K562 (cell line): ENCODE data around the gene MKRN1. TPM values are rescaled to one million over a fixed set of nuclear protein-coding genes. Genes with fewer than 3 reads are reported as not detected.
A peak's percentile ranks its signal among the peaks of the same experiment; 100 is the strongest.

Experiments
- ADNP ChIP-seq: fragments of 200-800 bp; sonication (Bioruptor generic); IDR thresholded peaks from 2 replicates; pipeline ENCODE4 v1.6.1; 2016; ENCODE audit warnings: missing genetic modification characterization, missing compliant biosample characterization
- CHD4 ChIP-seq: fragments of 200-600 bp; sonication (generic); IDR thresholded peaks from 3 replicates; pipeline ENCODE4 v1.6.1; 2012; ENCODE audit warnings: low read depth, mild to moderate bottlenecking, mixed read lengths, low read length, inconsistent platforms; ENCODE audit not compliant: insufficient read depth, insufficient replicate concordance, poor library complexity, severe bottlenecking
- FOXJ2 ChIP-seq: fragments of 200-800 bp; sonication (Bioruptor generic); IDR thresholded peaks from 2 replicates; pipeline ENCODE4 v1.6.1; 2016; ENCODE audit warnings: missing genetic modification characterization, missing compliant biosample characterization
- KDM1A ChIP-seq, 2 experiments: fragments of 450-650 bp; IDR thresholded peaks; 2 replicates each; pipeline ENCODE4 v1.6.1; 2016; ENCODE audit warnings: mild to moderate bottlenecking in 2 of 2
- L3MBTL2 ChIP-seq: fragments of 450-650 bp; IDR thresholded peaks from 2 replicates; pipeline ENCODE4 v1.6.1; 2016; ENCODE audit warnings: mild to moderate bottlenecking, moderate library complexity
- LCOR ChIP-seq: sonication (generic); formaldehyde crosslinking; IDR thresholded peaks from 2 replicates; pipeline ENCODE4 v1.8.0; 2022; ENCODE audit warnings: mild to moderate bottlenecking, missing genetic modification reagents
- TAF1 ChIP-seq: IDR thresholded peaks from 2 replicates; pipeline ENCODE4 v1.6.1; 2011; ENCODE audit warnings: mild to moderate bottlenecking, low read length, moderate library complexity; ENCODE audit not compliant: insufficient read depth, control insufficient read depth, severe bottlenecking; ENCODE audit errors: extremely low read depth
- TGIF2 ChIP-seq: sonication (generic); formaldehyde crosslinking; IDR thresholded peaks from 2 replicates; pipeline ENCODE4 v1.8.1; 2022; ENCODE audit warnings: mild to moderate bottlenecking, missing genetic modification reagents, moderate library complexity
- YY1 ChIP-seq, 3 experiments: IDR thresholded peaks; 2 replicates each; pipeline ENCODE4 v1.6.1; 2011; ENCODE audit warnings: low read length in 2 of 3, mild to moderate bottlenecking in 2 of 3, moderate library complexity in 2 of 3, borderline replicate concordance in 1 of 3, control low read depth in 1 of 3, low read depth in 1 of 3; ENCODE audit not compliant: insufficient read depth in 3 of 3, insufficient replicate concordance in 2 of 3, control insufficient read depth in 1 of 3, insufficient read length in 1 of 3; ENCODE audit errors: extremely low read depth in 1 of 3
- polyA plus RNA-seq, 8 experiments: library from polyadenylated mRNA; depleted of rRNA in 4 of 8; stranded (reverse) in 5 of 8; unstranded in 3 of 8; fragments of >200 nt; fragmentation: Nextera tagmentation in 2 of 8; fragmentation: Illumina TruSeq in 1 of 8; extraction: Ambion mirVana in 2 of 8; extraction: Trizol in 1 of 8; gene quantifications; 2 replicates each; pipeline versions ENCODE4 v1.2.1 to v1.2.3, GENCODE V29; 2011 to 2014; ENCODE audit warnings: inconsistent platforms in 1 of 8, missing spikeins in 1 of 8
- total RNA-seq, 7 experiments: library from RNA; depleted of rRNA in 6 of 7; stranded (reverse); fragments of >200 nt in 6 of 7; fragmentation: Illumina TruSeq in 2 of 7; extraction: Trizol in 2 of 7; gene quantifications; 2 replicates each; pipeline versions ENCODE4 v1.2.1 to v1.2.3, GENCODE V29; 2011 to 2021; ENCODE audit warnings: low replicate concordance in 1 of 7
- TF ChIP-seq, protein P1 (sequence below): fragments of 450-650 bp; IDR thresholded peaks from 2 replicates; pipeline ENCODE4 v1.7.1; 2018; ENCODE audit warnings: mild to moderate bottlenecking, low read depth; ENCODE audit not compliant: partially characterized antibody
- TF ChIP-seq, protein P2 (sequence below): fragments of 450-650 bp; IDR thresholded peaks from 2 replicates; pipeline ENCODE4 v1.6.1; 2014; ENCODE audit warnings: low read depth, mild to moderate bottlenecking, moderate library complexity, borderline replicate concordance
- TF ChIP-seq, protein P3 (sequence below), 2 experiments: fragments of 450-650 bp; conservative IDR thresholded peaks; 2 replicates each; pipeline ENCODE4 v1.6.1; 2017; ENCODE audit warnings: mild to moderate bottlenecking in 2 of 2, moderate library complexity in 2 of 2
- TF ChIP-seq, protein P4 (sequence below): fragments of 250-450 bp; sonication (Bioruptor Pico); IDR thresholded peaks from 2 replicates; pipeline ENCODE4 v1.4.0; 2020; ENCODE audit warnings: mild to moderate bottlenecking
- TF ChIP-seq, protein P5 (sequence below), 2 experiments: IDR thresholded peaks; 2 replicates each; pipeline ENCODE4 v1.6.1; 2011; ENCODE audit warnings: borderline replicate concordance in 1 of 2, control low read depth in 1 of 2, low read depth in 1 of 2, low read length in 1 of 2, mild to moderate bottlenecking in 1 of 2, mixed read lengths in 1 of 2, moderate library complexity in 1 of 2; ENCODE audit not compliant: insufficient read depth in 1 of 2, insufficient read length in 1 of 2, poor library complexity in 1 of 2, severe bottlenecking in 1 of 2; ENCODE audit errors: extremely low read depth in 1 of 2
- TF ChIP-seq, protein P6 (sequence below): fragments of 250-450 bp; sonication (Bioruptor Pico); IDR thresholded peaks from 2 replicates; pipeline ENCODE4 v1.9.0; 2021; ENCODE audit warnings: mild to moderate bottlenecking

The MKRN1 gene
- total and polyA plus RNA-seq, 9 of the 15 experiments (the other 6 are each of a cell fraction or from before 2014, with no cell fraction given) = 30.5 to 90.3 (median 76.0) TPM

DNA sequence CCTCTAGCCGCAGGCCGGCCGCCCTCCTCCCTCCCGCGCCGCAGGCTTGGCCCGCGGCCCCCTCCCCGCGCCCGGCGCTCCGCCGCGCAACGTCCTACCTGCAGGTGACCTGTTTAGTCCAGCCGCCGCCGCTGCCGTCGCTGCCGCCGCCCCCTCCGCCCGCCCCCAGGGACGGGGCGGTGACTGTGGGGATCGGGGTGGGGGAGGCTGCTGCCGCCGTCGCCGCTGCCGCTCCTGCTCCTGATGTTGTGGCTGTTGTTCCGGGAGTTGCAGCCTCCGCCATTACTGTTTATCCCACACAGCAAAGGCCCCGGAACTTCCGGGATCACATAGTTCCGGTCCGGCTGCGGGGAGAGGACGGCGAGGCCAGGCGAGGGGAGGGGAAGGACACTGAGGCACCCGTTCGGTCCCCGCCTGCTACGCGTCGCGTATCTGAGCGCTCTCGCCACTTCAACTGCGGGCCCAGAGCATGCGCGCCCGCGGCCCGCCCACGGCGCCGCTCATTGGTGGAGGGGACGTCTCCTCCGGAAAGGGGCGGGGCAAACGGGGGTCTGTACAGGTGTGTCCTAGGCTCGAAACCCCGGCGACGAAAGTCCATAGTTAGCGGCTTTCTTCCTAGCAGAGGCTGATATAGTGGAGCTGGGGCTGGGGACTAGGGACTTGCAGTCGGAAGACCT is at the start of gene MKRN1 (continued):
- TF ChIP-seq, protein P1, sequence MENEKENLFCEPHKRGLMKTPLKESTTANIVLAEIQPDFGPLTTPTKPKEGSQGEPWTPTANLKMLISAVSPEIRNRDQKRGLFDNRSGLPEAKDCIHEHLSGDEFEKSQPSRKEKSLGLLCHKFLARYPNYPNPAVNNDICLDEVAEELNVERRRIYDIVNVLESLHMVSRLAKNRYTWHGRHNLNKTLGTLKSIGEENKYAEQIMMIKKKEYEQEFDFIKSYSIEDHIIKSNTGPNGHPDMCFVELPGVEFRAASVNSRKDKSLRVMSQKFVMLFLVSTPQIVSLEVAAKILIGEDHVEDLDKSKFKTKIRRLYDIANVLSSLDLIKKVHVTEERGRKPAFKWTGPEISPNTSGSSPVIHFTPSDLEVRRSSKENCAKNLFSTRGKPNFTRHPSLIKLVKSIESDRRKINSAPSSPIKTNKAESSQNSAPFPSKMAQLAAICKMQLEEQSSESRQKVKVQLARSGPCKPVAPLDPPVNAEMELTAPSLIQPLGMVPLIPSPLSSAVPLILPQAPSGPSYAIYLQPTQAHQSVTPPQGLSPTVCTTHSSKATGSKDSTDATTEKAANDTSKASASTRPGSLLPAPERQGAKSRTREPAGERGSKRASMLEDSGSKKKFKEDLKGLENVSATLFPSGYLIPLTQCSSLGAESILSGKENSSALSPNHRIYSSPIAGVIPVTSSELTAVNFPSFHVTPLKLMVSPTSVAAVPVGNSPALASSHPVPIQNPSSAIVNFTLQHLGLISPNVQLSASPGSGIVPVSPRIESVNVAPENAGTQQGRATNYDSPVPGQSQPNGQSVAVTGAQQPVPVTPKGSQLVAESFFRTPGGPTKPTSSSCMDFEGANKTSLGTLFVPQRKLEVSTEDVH = peak; percentile 93
- peak; percentile 79 for TF ChIP-seq FOXJ2 (tag)
- TF ChIP-seq TGIF2 (CRISPR knock-in tag) = peak; percentile 26; the same call in 1 of the 2 replicates
- TF ChIP-seq KDM1A (IDR thresholded peaks at IDR 0.05) = no peak
- TF ChIP-seq, protein P2, sequence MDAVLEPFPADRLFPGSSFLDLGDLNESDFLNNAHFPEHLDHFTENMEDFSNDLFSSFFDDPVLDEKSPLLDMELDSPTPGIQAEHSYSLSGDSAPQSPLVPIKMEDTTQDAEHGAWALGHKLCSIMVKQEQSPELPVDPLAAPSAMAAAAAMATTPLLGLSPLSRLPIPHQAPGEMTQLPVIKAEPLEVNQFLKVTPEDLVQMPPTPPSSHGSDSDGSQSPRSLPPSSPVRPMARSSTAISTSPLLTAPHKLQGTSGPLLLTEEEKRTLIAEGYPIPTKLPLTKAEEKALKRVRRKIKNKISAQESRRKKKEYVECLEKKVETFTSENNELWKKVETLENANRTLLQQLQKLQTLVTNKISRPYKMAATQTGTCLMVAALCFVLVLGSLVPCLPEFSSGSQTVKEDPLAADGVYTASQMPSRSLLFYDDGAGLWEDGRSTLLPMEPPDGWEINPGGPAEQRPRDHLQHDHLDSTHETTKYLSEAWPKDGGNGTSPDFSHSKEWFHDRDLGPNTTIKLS = peak; percentile 80; the same call in 1 of the 2 replicates
- peak; percentile 98 for TF ChIP-seq L3MBTL2
- TF ChIP-seq TAF1 = peak; percentile 97
- peak; percentile 87 for TF ChIP-seq CHD4
- no peak for TF ChIP-seq LCOR (CRISPR knock-in tag)
- TF ChIP-seq YY1 (IDR thresholded peaks at IDR 0.05; ENCODE audit: borderline replicate concordance in 1 of 3, control insufficient read depth in 1 of 3, extremely low read depth in 1 of 3, insufficient read depth in 3 of 3, insufficient read length in 1 of 3, insufficient replicate concordance in 2 of 3, low read depth in 1 of 3, low read length in 2 of 3) = peak; percentile 82 to 95 (median 94)
- TF ChIP-seq, protein P3, sequence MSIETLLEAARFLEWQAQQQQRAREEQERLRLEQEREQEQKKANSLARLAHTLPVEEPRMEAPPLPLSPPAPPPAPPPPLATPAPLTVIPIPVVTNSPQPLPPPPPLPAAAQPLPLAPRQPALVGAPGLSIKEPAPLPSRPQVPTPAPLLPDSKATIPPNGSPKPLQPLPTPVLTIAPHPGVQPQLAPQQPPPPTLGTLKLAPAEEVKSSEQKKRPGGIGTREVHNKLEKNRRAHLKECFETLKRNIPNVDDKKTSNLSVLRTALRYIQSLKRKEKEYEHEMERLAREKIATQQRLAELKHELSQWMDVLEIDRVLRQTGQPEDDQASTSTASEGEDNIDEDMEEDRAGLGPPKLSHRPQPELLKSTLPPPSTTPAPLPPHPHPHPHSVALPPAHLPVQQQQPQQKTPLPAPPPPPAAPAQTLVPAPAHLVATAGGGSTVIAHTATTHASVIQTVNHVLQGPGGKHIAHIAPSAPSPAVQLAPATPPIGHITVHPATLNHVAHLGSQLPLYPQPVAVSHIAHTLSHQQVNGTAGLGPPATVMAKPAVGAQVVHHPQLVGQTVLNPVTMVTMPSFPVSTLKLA (conservative IDR thresholded peaks at IDR 0.05) = peak; percentile 76 to 90
- TF ChIP-seq, protein P4, sequence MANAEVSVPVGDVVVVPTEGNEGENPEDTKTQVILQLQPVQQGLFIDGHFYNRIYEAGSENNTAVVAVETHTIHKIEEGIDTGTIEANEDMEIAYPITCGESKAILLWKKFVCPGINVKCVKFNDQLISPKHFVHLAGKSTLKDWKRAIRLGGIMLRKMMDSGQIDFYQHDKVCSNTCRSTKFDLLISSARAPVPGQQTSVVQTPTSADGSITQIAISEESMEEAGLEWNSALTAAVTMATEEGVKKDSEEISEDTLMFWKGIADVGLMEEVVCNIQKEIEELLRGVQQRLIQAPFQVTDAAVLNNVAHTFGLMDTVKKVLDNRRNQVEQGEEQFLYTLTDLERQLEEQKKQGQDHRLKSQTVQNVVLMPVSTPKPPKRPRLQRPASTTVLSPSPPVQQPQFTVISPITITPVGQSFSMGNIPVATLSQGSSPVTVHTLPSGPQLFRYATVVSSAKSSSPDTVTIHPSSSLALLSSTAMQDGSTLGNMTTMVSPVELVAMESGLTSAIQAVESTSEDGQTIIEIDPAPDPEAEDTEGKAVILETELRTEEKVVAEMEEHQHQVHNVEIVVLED (CRISPR knock-in tag) = 0 out of 2 replicates have a peak, but pooled peaks have one; percentile 57
- TF ChIP-seq, protein P5, sequence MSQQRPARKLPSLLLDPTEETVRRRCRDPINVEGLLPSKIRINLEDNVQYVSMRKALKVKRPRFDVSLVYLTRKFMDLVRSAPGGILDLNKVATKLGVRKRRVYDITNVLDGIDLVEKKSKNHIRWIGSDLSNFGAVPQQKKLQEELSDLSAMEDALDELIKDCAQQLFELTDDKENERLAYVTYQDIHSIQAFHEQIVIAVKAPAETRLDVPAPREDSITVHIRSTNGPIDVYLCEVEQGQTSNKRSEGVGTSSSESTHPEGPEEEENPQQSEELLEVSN (IDR thresholded peaks at IDR 0.05; ENCODE audit: borderline replicate concordance in 1 of 2, extremely low read depth in 1 of 2, insufficient read depth in 1 of 2, insufficient read length in 1 of 2, low read depth in 1 of 2, low read length in 1 of 2, poor library complexity in 1 of 2, severe bottlenecking in 1 of 2) = peak; percentile 94 to 98
- TF ChIP-seq, protein P6, sequence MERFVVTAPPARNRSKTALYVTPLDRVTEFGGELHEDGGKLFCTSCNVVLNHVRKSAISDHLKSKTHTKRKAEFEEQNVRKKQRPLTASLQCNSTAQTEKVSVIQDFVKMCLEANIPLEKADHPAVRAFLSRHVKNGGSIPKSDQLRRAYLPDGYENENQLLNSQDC (CRISPR knock-in tag) = peak; percentile 65
- no peak for TF ChIP-seq ADNP (tag)
